K562 (cell line): ENCODE results near the gene UBE2L3. TPM values are rescaled to one million over a fixed set of nuclear protein-coding genes. Genes with fewer than 3 reads are reported as not detected.

ENCODE experiments used
- ATAC-seq: fragments of 200-7000 bp; cut with Tn5 transposase; 3 replicates; pipeline ENCODE4 v1.9.1; 2020; ENCODE audit warnings: moderate library complexity
- BruUV-seq: library from RNA; stranded (reverse); fragments of 400-500 nt; replicated peaks from 2 replicates; lab custom pipeline; 2021; lab: Mats Ljungman, UMichigan
- CTCF ChIA-PET: fragments of 300-600 bp; formaldehyde crosslinking; extraction: SDS; loops from one replicate; lab custom pipeline; 2021; ENCODE audit warnings: low intra/inter-chr PET ratio; lab: Yijun Ruan, JAX
- POLR2A ChIA-PET: fragments of 300-600, 350-650 bp; sonication (Branson Sonifier 250); formaldehyde crosslinking; extraction: SDS; loops from one replicate; lab custom pipeline; 2021; ENCODE audit warnings: antibody characterized with exemption, inconsistent platforms; lab: Yijun Ruan, JAX
- DNase-seq, 4 experiments: peaks; one replicate each; pipeline versions ENCODE4 v3.0.0 to v3.0.0-alpha.2; 2011 to 2018; ENCODE audit warnings: low spot score in 3 of 4, mixed read lengths in 3 of 4; ENCODE audit errors: extremely low read depth in 1 of 4
- FAIRE-seq: peaks from 2 replicates; lab custom pipeline; 2011; peaks lifted over from hg19 to GRCh38; lab: Jason Lieb, UNC
- H2AFZ ChIP-seq: 2 replicates; pipeline ENCODE4 v1.6.0; 2011; ENCODE audit warnings: low read depth, low read length, control low read depth, inconsistent platforms
- H3K27ac ChIP-seq: fragments of 200-600 bp; 3 replicates; pipeline ENCODE4 v1.8.0; 2011; ENCODE audit warnings: low read depth, mild to moderate bottlenecking, control low read depth, inconsistent platforms, low read length, moderate library complexity, mixed read lengths; ENCODE audit errors: extremely low read depth
- H3K27me3 ChIP-seq, 2 experiments: fragments of 300-600 bp in 1 of 2; 2 replicates in 1 of 2; 3 replicates in 1 of 2; pipeline versions ENCODE4 v1.6.0 to v1.8.0; 2011; ENCODE audit warnings: inconsistent platforms in 2 of 2, low read length in 2 of 2, mild to moderate bottlenecking in 1 of 2, mixed read lengths in 1 of 2, moderate library complexity in 1 of 2; ENCODE audit not compliant: control insufficient read depth in 2 of 2, insufficient read depth in 2 of 2
- H3K36me3 ChIP-seq: fragments of 300-600 bp; 3 replicates; pipeline ENCODE4 v1.8.0; 2011; ENCODE audit warnings: mild to moderate bottlenecking, low read length, inconsistent platforms; ENCODE audit not compliant: control insufficient read depth, insufficient read depth
- H3K4me1 ChIP-seq, 2 experiments: fragments of 200-600 bp in 1 of 2; replicated peaks in 1 of 2; 2 replicates in 1 of 2; 3 replicates in 1 of 2; pipeline versions ENCODE4 v1.5.1 to v1.8.0; 2011; ENCODE audit warnings: inconsistent platforms in 2 of 2, low read length in 2 of 2, mild to moderate bottlenecking in 1 of 2, mixed read lengths in 1 of 2, moderate library complexity in 1 of 2; ENCODE audit not compliant: control insufficient read depth in 2 of 2, insufficient read depth in 2 of 2
- H3K4me2 ChIP-seq: 2 replicates; pipeline ENCODE4 v1.6.1; 2011; ENCODE audit warnings: low read length, control low read depth, inconsistent platforms, mixed read lengths; ENCODE audit not compliant: insufficient read depth
- H3K4me3 ChIP-seq: fragments of 200-600 bp; sonication (generic), shearing (Covaris generic); 2 replicates; pipeline ENCODE4 v1.5.1; 2016; ENCODE audit warnings: control low read depth, inconsistent platforms
- H3K79me2 ChIP-seq: fragments of 200-600 bp; 3 replicates; pipeline ENCODE4 v1.8.0; 2011; ENCODE audit warnings: low read length, inconsistent platforms; ENCODE audit not compliant: control insufficient read depth, insufficient read depth
- H3K9ac ChIP-seq, 2 experiments: 2 replicates each; pipeline versions ENCODE4 v1.6.0 to v1.6.1; 2011; ENCODE audit warnings: low read depth in 2 of 2, low read length in 2 of 2, control low read depth in 1 of 2, inconsistent platforms in 1 of 2, mild to moderate bottlenecking in 1 of 2, mixed read lengths in 1 of 2; ENCODE audit not compliant: insufficient read depth in 1 of 2
- H3K9me1 ChIP-seq: one replicate; pipeline ENCODE4 v1.6.0; 2011; ENCODE audit warnings: inconsistent platforms, mild to moderate bottlenecking, low read length, moderate library complexity; ENCODE audit not compliant: control insufficient read depth, insufficient read depth
- H3K9me3 ChIP-seq: replicated peaks from 2 replicates; pipeline ENCODE4 v1.5.1; 2011; ENCODE audit warnings: low read depth, low read length, inconsistent platforms; ENCODE audit not compliant: control insufficient read depth, insufficient read depth
- H4K20me1 ChIP-seq: replicated peaks from 2 replicates; pipeline ENCODE4 v1.6.1; 2011; ENCODE audit warnings: low read length, inconsistent platforms, mixed read lengths; ENCODE audit not compliant: control insufficient read depth, insufficient read depth
- ELF4 ChIP-seq: fragments of 450-650 bp; formaldehyde crosslinking; IDR thresholded peaks from 2 replicates; pipeline ENCODE4 v1.4.0; 2022; ENCODE audit warnings: missing genetic modification characterization
- FIP1L1 ChIP-seq: fragments of 200-400 bp; formaldehyde crosslinking; IDR thresholded peaks from 2 replicates; pipeline ENCODE4 v1.6.1; 2018; ENCODE audit warnings: mild to moderate bottlenecking, low read depth, low read length; ENCODE audit not compliant: poor library complexity, severe bottlenecking
- FOXA3 ChIP-seq, 2 experiments: fragments of 450-650 bp in 1 of 2; sonication (generic) in 1 of 2; formaldehyde crosslinking; IDR thresholded peaks in 1 of 2; conservative IDR thresholded peaks in 1 of 2; 2 replicates each; pipeline versions ENCODE4 v1.4.0 to v1.8.0; 2020 to 2022; ENCODE audit warnings: mild to moderate bottlenecking in 2 of 2, missing genetic modification reagents in 1 of 2
- HDAC8 ChIP-seq: fragments of 450-650 bp; IDR thresholded peaks from 2 replicates; pipeline ENCODE4 v1.6.1; 2016; ENCODE audit warnings: mild to moderate bottlenecking, missing genetic modification characterization, moderate library complexity, missing compliant biosample characterization
- HDGF ChIP-seq: fragments of 450-650 bp; IDR thresholded peaks from 2 replicates; pipeline ENCODE4 v1.6.1; 2016
- JUND ChIP-seq, 2 experiments: IDR thresholded peaks; 2 replicates in 1 of 2; 3 replicates in 1 of 2; pipeline ENCODE4 v1.6.1; 2011; ENCODE audit warnings: borderline replicate concordance in 2 of 2, low read depth in 2 of 2, low read length in 2 of 2, improper control_type of control experiment in 1 of 2, missing biosample characterization in 1 of 2, missing genetic modification characterization in 1 of 2, missing genetic modification reagents in 1 of 2
- MAZ ChIP-seq, 2 experiments: fragments of 450-650 bp in 1 of 2; sonication (generic) in 1 of 2; formaldehyde crosslinking; IDR thresholded peaks in 1 of 2; conservative IDR thresholded peaks in 1 of 2; 2 replicates each; pipeline versions ENCODE4 v1.4.0 to v1.5.0; 2020; ENCODE audit warnings: mild to moderate bottlenecking in 1 of 2, missing genetic modification reagents in 1 of 2
- SRSF1 ChIP-seq: fragments of 200-400 bp; formaldehyde crosslinking; IDR thresholded peaks from 2 replicates; pipeline ENCODE4 v1.6.1; 2017; ENCODE audit warnings: mild to moderate bottlenecking, low read depth, low read length, moderate library complexity
- U2AF1 ChIP-seq: fragments of 200-400 bp; formaldehyde crosslinking; optimal IDR thresholded peaks from 2 replicates; pipeline ENCODE3; 2017; ENCODE audit warnings: mild to moderate bottlenecking, low read depth, low read length, moderate library complexity
- ZNF830 ChIP-seq: fragments of 250-450 bp; sonication (Bioruptor Pico); IDR thresholded peaks from 2 replicates; pipeline ENCODE4 v1.5.0; 2021; ENCODE audit warnings: mild to moderate bottlenecking
- WGBS: fragments of 100-300 bp; shearing (Covaris generic); methylation state at CpG from one replicate; pipeline ENCODE4 v1.1.6; 2016; ENCODE audit warnings: low coverage, mixed read lengths; ENCODE audit not compliant: insufficient coverage; ENCODE audit errors: missing lambda C conversion rate; 5-methylcytosine and 5-hydroxymethylcytosine counted together
- in situ Hi-C: fragments of 300-500 bp; cut with MboI; formaldehyde crosslinking; loops from 4 replicates; pipeline ENCODE4 v1.15.0; 2018; ENCODE audit warnings: inconsistent platforms, mixed read lengths
- intact Hi-C: fragments of 100-400 bp; cut with micrococcal nuclease; formaldehyde crosslinking; loops from 2 replicates; pipeline ENCODE4 v1.14.2; 2022
- polyA plus RNA-seq, 8 experiments: library from polyadenylated mRNA; depleted of rRNA in 4 of 8; stranded (reverse) in 5 of 8; unstranded in 3 of 8; fragments of >200 nt; fragmentation: Nextera tagmentation in 2 of 8; fragmentation: Illumina TruSeq in 1 of 8; extraction: Ambion mirVana in 2 of 8; extraction: Trizol in 1 of 8; gene quantifications; 2 replicates each; pipeline versions ENCODE4 v1.2.1 to v1.2.3, GENCODE V29; 2011 to 2014; ENCODE audit warnings: inconsistent platforms in 1 of 8, missing spikeins in 1 of 8
- total RNA-seq, 7 experiments: library from RNA; depleted of rRNA in 6 of 7; stranded (reverse); fragments of >200 nt in 6 of 7; fragmentation: Illumina TruSeq in 2 of 7; extraction: Trizol in 2 of 7; gene quantifications; 2 replicates each; pipeline versions ENCODE4 v1.2.1 to v1.2.3, GENCODE V29; 2011 to 2021; ENCODE audit warnings: low replicate concordance in 1 of 7
- TF ChIP-seq, protein P1 (sequence below), 3 experiments: IDR thresholded peaks in 2 of 3; conservative IDR thresholded peaks in 1 of 3; 2 replicates each; pipeline ENCODE4 v1.5.1; 2011 to 2012; ENCODE audit warnings: low read length in 3 of 3, mild to moderate bottlenecking in 3 of 3, control low read depth in 2 of 3, improper control_type of control experiment in 1 of 3, inconsistent platforms in 1 of 3, low read depth in 1 of 3, mixed read lengths in 1 of 3, moderate library complexity in 1 of 3; ENCODE audit not compliant: insufficient read depth in 2 of 3
- TF ChIP-seq, protein P2 (sequence below), 2 experiments: fragments of 450-650 bp; IDR thresholded peaks; 2 replicates each; pipeline ENCODE4 v1.6.1; 2018; ENCODE audit warnings: mild to moderate bottlenecking in 2 of 2, low read depth in 1 of 2; ENCODE audit not compliant: partially characterized antibody in 2 of 2

UBE2L3 gene
- total and polyA plus RNA-seq, 9 of the 15 experiments (the other 6 are each of a cell fraction or from before 2014, with no cell fraction given), result 215 to 625 (median 285) TPM

DNA sequence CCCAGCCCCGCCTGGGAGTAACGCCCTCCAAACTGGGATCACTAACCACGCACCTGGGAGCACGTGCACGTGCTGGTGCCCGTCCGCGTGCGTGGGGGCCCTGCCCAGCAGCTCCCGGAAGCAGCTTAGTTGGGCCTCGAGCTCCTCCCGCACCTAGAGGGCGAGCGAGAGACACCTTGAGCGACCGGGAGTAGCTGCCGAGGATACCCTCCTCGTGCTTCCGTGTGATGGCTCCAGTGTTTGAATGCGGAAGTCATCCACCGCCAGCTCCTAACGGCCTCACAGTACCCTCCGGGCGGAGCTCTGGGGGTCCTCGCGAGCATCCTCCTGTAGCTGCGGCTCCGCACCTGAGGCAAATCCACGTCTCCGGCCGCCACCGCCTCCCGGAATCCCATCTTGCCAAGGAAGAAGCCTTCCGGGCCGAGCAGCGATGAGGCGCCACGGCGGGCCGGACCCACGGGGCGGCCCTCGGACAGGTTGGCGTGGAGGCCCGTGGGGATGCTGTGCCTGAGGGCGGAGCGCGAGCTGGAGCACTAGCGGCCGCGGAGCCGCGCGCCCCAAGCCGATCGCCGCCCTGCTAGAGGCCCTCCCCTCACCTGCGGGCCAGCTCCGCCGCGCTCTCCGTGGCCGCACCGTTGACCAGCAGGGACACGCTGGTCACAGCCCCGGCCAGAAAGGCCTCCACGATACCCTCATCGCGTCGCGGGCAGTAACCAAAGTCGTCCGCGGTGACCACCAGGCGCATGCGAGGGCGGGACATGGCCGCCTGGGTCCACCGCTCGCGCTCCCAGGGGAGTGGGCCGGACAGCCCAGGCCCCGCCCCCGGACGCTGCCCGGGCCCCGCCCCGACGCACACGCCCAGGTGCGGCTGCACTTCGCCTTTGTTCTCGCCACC is 62.0 kb downstream of the UBE2L3 start, which contains the start of gene YDJC:
YDJC (minus strand) TSS at position 768 of the 895 bp plus-strand sequence; CDS start at position 760, 8 bp downstream.
- H3K27me3 ChIP-seq, result no peaks in the 10 kb centered on the region
- peak within 1 kb of the TSS; percentile 88 for H2AFZ ChIP-seq
- FAIRE-seq, result peak; percentile 86
- no peaks in the 10 kb centered on the region for H3K9me3 ChIP-seq
- under 1% methylated on average over 93 of the region's 93 CpGs for WGBS
- ChIA-PET CTCF (interaction anchor here (0.6 to 5.9 kb wide), 5 partner anchors 14 to 32 kb away, joined by 3 to 99 read pairs (median 3); partner anchors contain the start of gene SDF2L1), POLR2A (interaction anchor here (0.6 to 76.8 kb wide), 19 partner anchors 10 to 1091 kb away, joined by 3 to 4622 read pairs (median 3); partner anchors contain the start of genes CCDC116, P2RX6, PPIL2 and SDF2L1)
- in situ Hi-C loops, result loop anchor here (25.0 kb wide), 1 partner anchor 492 kb away; no protein-coding TSS in a partner anchor
- peak; percentile 83 for ATAC-seq
- peak within 1 kb of the TSS; percentile 89 for H3K27ac ChIP-seq
- BruUV-seq, result TSS peak; percentile 73
- peaks cover 57 to 85% of the 10 kb centered on the region in 2 experiments for H3K4me1 ChIP-seq
- peak within 1 kb of the TSS; percentile 59 for H3K4me3 ChIP-seq
- peak within 1 kb of the TSS; percentile 93 to 95 for H3K9ac ChIP-seq
- H4K20me1 ChIP-seq, result peaks cover 26% of the 10 kb centered on the region
- H3K79me2 ChIP-seq, result peaks cover 63% of the 10 kb centered on the region
- H3K9me1 ChIP-seq, result peaks cover 22% of the 10 kb centered on the region
- intact Hi-C loops, result loop anchor here (10.0 kb wide), 1 partner anchor 925 kb away; the partner anchor contains the start of gene PRAME
- H3K4me2 ChIP-seq, result peak within 1 kb of the TSS; percentile 92
- peak; percentile 100 for DNase-seq
- H3K36me3 ChIP-seq, result peaks cover 48% of the 10 kb centered on the region
- TF ChIP-seq MAZ (CRISPR knock-in tag; conservative IDR thresholded peaks at IDR 0.05 in 1 of 2, IDR thresholded peaks at IDR 0.05 in 1 of 2) (no peak), FOXA3 (CRISPR knock-in tag; conservative IDR thresholded peaks at IDR 0.05 in 1 of 2, IDR thresholded peaks at IDR 0.05 in 1 of 2) (no peak), FIP1L1 (no peak), ELF4 (CRISPR knock-in tag) (no peak), HDAC8 (tag) (no peak), U2AF1 (no peak), JUND (IDR thresholded peaks at IDR 0.05; ENCODE audit: borderline replicate concordance, low read depth, low read length) (peak; percentile 94), JUND (tag; IDR thresholded peaks at IDR 0.05; ENCODE audit: borderline replicate concordance, low read depth, low read length) (no peak), HDGF (no peak), ZNF830 (CRISPR knock-in tag) (no peak), SRSF1 (no peak)
- TF ChIP-seq, protein P1, sequence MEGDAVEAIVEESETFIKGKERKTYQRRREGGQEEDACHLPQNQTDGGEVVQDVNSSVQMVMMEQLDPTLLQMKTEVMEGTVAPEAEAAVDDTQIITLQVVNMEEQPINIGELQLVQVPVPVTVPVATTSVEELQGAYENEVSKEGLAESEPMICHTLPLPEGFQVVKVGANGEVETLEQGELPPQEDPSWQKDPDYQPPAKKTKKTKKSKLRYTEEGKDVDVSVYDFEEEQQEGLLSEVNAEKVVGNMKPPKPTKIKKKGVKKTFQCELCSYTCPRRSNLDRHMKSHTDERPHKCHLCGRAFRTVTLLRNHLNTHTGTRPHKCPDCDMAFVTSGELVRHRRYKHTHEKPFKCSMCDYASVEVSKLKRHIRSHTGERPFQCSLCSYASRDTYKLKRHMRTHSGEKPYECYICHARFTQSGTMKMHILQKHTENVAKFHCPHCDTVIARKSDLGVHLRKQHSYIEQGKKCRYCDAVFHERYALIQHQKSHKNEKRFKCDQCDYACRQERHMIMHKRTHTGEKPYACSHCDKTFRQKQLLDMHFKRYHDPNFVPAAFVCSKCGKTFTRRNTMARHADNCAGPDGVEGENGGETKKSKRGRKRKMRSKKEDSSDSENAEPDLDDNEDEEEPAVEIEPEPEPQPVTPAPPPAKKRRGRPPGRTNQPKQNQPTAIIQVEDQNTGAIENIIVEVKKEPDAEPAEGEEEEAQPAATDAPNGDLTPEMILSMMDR (IDR thresholded peaks at IDR 0.05 in 2 of 3, conservative IDR thresholded peaks at IDR 0.05 in 1 of 3; ENCODE audit: insufficient read depth in 2 of 3, low read depth in 1 of 3, low read length in 3 of 3), result peak in 1 of 3 experiments; percentile 99; a peak in 2 of 6 replicates
- TF ChIP-seq, protein P2, sequence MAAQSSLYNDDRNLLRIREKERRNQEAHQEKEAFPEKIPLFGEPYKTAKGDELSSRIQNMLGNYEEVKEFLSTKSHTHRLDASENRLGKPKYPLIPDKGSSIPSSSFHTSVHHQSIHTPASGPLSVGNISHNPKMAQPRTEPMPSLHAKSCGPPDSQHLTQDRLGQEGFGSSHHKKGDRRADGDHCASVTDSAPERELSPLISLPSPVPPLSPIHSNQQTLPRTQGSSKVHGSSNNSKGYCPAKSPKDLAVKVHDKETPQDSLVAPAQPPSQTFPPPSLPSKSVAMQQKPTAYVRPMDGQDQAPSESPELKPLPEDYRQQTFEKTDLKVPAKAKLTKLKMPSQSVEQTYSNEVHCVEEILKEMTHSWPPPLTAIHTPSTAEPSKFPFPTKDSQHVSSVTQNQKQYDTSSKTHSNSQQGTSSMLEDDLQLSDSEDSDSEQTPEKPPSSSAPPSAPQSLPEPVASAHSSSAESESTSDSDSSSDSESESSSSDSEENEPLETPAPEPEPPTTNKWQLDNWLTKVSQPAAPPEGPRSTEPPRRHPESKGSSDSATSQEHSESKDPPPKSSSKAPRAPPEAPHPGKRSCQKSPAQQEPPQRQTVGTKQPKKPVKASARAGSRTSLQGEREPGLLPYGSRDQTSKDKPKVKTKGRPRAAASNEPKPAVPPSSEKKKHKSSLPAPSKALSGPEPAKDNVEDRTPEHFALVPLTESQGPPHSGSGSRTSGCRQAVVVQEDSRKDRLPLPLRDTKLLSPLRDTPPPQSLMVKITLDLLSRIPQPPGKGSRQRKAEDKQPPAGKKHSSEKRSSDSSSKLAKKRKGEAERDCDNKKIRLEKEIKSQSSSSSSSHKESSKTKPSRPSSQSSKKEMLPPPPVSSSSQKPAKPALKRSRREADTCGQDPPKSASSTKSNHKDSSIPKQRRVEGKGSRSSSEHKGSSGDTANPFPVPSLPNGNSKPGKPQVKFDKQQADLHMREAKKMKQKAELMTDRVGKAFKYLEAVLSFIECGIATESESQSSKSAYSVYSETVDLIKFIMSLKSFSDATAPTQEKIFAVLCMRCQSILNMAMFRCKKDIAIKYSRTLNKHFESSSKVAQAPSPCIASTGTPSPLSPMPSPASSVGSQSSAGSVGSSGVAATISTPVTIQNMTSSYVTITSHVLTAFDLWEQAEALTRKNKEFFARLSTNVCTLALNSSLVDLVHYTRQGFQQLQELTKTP (IDR thresholded peaks at IDR 0.05; ENCODE audit: low read depth in 1 of 2, partially characterized antibody in 2 of 2), result no peak
